Fibroblast of mammary gland (primary cell): ENCODE data around the gene LDLRAD4.

Experiments
- DNase-seq: peaks from one replicate; pipeline ENCODE4 v3.0.0-alpha.2; 2010; ENCODE audit warnings: low read depth
- H3K4me3 ChIP-seq: 2 replicates; pipeline ENCODE4 v1.5.1; 2011; ENCODE audit warnings: low read depth, mild to moderate bottlenecking, low read length, moderate library complexity; ENCODE audit not compliant: control insufficient read depth
- TF ChIP-seq, protein P1 (sequence below): conservative IDR thresholded peaks from 2 replicates; pipeline ENCODE4 v1.5.1; 2011; ENCODE audit warnings: low read depth, low read length, inconsistent platforms; ENCODE audit not compliant: control insufficient read depth, insufficient read depth

Gene LDLRAD4

DNA sequence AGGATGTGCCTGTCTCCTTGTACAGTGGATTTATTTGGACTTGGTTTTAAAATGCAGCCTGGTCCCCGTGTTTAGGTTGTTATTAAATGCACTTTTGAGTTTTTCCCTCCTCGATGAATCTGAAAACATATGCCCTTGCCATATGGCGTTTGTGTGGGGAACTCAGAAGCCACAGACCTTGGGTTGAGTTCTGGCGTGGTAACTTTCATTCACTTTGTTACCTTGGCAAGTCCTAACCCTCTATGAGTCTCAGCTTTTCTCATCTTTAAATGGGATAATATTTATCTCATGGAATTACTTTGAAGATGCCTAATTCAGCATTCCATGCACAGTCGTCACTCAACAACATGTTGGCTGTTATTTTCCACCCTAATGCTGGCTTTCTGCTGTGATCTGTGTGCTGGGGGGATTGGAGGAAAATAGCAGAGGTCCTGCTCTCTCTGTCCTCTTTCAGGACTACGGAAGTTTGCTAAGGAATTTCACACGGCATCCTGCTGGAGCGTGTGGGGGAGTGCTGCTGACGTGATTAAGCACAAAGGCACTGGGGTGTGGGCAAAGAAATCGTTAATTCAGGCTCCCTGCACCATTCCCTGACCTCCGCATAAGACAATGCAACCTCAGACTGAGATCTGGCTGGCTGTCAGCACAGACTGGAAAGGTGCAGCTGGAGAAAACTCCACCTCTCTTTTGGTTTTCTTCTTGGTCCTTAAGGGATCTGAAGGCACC is 61.7 kb downstream of the LDLRAD4 start:
- TF ChIP-seq, protein P1, sequence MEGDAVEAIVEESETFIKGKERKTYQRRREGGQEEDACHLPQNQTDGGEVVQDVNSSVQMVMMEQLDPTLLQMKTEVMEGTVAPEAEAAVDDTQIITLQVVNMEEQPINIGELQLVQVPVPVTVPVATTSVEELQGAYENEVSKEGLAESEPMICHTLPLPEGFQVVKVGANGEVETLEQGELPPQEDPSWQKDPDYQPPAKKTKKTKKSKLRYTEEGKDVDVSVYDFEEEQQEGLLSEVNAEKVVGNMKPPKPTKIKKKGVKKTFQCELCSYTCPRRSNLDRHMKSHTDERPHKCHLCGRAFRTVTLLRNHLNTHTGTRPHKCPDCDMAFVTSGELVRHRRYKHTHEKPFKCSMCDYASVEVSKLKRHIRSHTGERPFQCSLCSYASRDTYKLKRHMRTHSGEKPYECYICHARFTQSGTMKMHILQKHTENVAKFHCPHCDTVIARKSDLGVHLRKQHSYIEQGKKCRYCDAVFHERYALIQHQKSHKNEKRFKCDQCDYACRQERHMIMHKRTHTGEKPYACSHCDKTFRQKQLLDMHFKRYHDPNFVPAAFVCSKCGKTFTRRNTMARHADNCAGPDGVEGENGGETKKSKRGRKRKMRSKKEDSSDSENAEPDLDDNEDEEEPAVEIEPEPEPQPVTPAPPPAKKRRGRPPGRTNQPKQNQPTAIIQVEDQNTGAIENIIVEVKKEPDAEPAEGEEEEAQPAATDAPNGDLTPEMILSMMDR = no peak
- no peak for DNase-seq
- no peak overlapping the region for H3K4me3 ChIP-seq

DNA sequence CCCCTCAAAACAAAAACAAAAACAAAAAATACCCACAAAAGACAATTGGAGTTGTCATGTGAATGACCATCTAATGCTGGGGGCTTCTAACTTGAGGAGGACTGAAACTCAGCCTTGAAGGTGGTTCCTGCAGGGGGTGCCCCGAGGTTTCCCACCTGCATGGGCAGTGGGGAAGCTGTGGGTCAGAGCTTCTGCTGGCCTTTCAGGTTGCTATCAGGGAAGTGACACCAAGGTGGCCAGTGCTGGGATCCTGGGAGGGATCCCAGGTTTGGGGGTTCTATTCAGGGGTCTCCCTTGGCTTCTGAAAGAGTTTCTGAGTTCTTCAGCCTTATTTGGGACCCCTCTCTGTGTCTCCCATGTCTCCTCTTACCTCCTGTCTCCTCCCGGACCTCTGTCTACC is 62.8 kb downstream of the LDLRAD4 start:
- DNase-seq = no peak
- H3K4me3 ChIP-seq = no peak overlapping the region
- TF ChIP-seq, protein P1 = no peak

DNA sequence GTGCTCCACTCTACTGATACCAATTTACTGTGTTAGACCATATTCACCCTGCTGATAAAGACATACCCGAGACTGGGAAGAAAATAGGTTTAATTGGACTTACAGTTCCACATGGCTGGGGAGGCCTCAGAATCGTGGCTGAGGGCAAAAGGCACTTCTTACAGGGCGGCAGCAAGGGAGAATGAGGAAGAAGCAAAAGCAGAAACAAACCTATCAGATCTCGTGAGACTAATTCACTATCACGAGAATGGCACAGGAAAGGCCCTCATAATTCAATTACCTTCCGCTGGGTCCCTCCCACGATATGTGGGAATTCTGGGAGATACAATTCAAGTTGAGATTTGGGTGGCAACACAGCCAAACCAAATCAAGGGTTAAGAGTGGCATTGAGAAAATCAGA is 65.2 kb downstream of the LDLRAD4 start:
- TF ChIP-seq, protein P1 = no peak
- no peak overlapping the region for H3K4me3 ChIP-seq
- DNase-seq = no peak

DNA sequence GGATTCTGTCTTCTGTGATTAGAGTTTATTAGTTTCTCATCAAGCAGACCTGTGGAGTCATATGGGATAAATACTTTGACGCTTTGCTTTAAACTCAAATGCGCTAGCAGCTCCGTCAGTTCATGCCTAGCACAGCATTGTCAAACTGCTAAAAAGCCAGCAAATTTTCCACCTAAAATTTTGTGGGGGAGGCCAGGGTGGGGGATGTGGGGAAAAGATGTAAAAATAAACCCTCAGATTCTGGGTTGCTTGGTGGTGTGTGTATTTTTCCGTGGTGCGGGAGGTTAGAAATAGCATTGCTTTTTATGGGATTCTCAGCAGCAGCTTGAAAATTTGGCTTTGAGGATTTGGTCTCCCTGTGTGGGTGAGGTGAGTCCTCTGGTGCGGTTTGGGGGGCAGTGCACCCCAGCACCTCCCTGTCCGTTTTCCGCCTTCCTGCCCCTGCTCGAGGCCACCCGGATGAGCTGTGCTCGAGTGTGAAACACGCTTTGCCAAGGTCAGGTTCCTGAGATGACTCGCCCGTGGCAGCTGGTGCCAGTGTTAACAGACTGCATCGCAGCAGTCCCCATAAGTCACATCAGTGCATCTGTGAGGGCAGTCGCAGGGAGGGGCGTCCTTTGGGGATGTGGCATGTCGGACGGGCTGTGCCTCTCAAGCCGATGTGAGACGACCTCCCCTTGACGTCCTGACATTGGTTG is 65.9 kb downstream of the LDLRAD4 start:
- no peak for DNase-seq
- H3K4me3 ChIP-seq = no peak overlapping the region
- TF ChIP-seq, protein P1 = no peak

DNA sequence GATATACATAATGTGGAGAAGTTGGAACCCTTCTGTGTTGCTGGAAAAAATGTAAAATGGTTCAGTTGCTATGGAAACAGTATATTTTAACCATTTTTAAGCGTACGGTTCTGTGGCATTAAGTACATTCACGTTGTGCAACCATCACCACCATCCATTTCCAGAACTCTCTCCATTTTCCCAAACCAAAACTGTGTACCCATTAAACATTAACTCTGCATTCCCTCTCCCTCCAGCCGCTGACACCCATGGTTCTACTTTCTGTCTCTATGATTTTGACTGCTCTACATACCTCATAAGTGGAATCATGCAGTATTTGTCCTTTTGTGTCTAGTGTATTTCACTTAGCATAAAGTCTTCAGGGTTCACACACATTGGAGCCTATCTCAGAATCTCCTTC is 67.3 kb downstream of the LDLRAD4 start:
- no peak for DNase-seq
- no peak overlapping the region for H3K4me3 ChIP-seq
- TF ChIP-seq, protein P1 = no peak

DNA sequence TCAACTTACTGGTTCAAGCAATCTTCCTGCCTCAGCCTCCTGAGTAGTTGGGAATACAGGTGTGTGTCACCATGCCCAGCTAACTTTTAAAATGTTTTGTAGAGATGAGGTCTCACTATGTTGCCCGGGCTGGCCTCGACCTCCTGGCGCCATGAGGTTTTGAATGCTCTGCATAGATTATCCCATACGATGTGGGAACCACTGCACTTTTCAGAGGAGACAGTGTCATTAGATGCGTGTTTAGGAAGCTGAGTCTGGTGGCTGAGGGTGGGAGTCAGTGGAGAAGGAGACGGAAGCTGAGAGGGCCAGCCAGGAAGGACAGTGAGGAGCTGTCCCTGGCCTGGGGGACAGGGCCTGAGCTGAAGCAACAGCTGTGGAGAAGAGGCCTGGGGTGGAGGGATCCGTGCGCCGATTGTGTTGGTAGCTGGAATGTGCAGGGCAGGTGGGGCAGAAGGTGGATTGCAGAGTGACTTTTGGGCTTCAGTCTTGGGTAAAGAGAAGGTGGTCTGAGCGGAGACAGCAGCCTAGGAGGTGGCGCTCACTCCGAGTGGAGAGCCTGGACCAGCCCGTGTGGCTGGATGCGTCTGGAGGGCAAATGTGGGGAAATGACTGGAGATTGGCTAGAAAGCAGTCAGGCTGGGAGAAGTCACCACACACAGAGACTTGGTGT is 68.0 kb downstream of the LDLRAD4 start:
- DNase-seq = no peak
- H3K4me3 ChIP-seq = no peak overlapping the region
- TF ChIP-seq, protein P1 = no peak
